Mucosa of stomach (tissue), 1 donor: ENCODE measurements around the gene CNTFR.
"Not testable (repeated sequence)": the region's sequence is repeated elsewhere in the genome, so short reads cannot be mapped to it uniquely, and the experiment has no call there.

Experiments
- H3K27me3 ChIP-seq: one replicate; pipeline ENCODE4 v1.7.0; 2013; ENCODE audit warnings: mild to moderate bottlenecking, low read length; ENCODE audit not compliant: control insufficient read depth, insufficient read depth
- H3K36me3 ChIP-seq: one replicate; pipeline ENCODE4 v1.7.0; 2013; ENCODE audit warnings: low read length; ENCODE audit not compliant: control insufficient read depth, insufficient read depth
- H3K4me1 ChIP-seq: one replicate; pipeline ENCODE4 v1.7.0; 2013; ENCODE audit warnings: mild to moderate bottlenecking, low read length; ENCODE audit not compliant: control insufficient read depth, insufficient read depth
- H3K4me3 ChIP-seq: one replicate; pipeline ENCODE4 v1.7.0; 2013; ENCODE audit warnings: low read length
- H3K9ac ChIP-seq: one replicate; pipeline ENCODE4 v1.7.0; 2013; ENCODE audit warnings: mild to moderate bottlenecking, low read length, moderate library complexity
- H3K9me3 ChIP-seq: one replicate; pipeline ENCODE4 v1.7.0; 2013; ENCODE audit warnings: mild to moderate bottlenecking, low read length, moderate library complexity; ENCODE audit not compliant: control insufficient read depth
- donor health status: Pancreatic carcinoma.

CNTFR gene

DNA sequence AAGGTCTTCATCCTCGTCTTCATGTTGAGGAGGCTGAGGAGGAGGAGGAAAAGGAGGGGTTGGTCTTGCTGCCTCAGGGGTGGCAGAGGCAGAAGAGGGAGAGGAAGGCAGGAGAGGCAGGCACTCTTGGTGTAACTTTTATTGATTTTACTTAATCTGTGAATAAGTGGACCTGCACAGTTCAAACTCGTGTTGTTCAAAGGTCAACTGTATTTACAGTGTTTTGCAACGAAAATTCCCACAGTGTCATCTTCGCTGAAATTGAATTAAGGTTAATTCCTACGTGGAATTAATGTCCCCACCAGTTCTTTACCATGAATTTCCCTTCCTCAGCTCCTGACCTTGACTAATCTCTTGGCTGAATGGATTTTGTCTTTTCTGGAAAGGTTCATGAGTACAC, 45.5 kb downstream of the CNTFR start:
- H3K36me3 ChIP-seq, result no peaks in the 10 kb centered on the region
- H3K4me1 ChIP-seq, result no peaks in the 10 kb centered on the region
- H3K9ac ChIP-seq, result no peak overlapping the region
- H3K4me3 ChIP-seq, result no peak overlapping the region
- peaks cover 16% of the 10 kb centered on the region for H3K27me3 ChIP-seq
- no peaks in the 10 kb centered on the region for H3K9me3 ChIP-seq

- no peak overlapping the region for H3K4me3 ChIP-seq
- no peak overlapping the region for H3K9ac ChIP-seq
- no peaks in the 10 kb centered on the region for H3K36me3 ChIP-seq
- no peaks in the 10 kb centered on the region for H3K9me3 ChIP-seq
- no peaks in the 10 kb centered on the region for H3K4me1 ChIP-seq
- H3K27me3 ChIP-seq, result peaks cover 1% of the 10 kb centered on the region
Observed at GRCh38 chr9:34541540-34541939, 48.0 kb downstream of the CNTFR start.

- Histone ChIP-seq H3K4me3 (no peak overlapping the region), H3K4me1 (no peaks in the 10 kb centered on the region), H3K27me3 (peaks cover 3% of the 10 kb centered on the region), H3K9ac (no peak overlapping the region), H3K36me3 (no peaks in the 10 kb centered on the region), H3K9me3 (no peaks in the 10 kb centered on the region)
Observed at GRCh38 chr9:34540827-34541226, 48.7 kb downstream of the CNTFR start.

DNA sequence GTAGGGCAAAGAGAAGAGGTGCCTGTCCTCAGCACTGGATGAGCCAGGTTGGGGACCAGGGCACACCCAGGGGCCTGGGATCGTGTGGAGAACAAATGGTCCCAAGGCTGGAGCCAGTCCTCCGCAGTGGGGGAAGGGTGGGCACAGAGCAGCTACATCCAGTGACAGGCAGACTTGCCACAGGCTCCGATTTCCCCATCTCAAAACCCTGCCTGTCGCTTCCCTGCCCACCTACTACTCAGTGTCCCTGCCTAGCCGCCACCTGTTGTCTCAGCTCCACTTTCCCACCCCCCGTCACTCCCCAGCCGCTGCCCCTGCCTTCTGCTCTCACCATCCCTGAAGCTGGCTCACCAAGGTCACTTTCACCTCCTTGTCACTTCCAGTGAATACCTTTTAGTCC, 52.8 kb downstream of the CNTFR start:
- H3K27me3 ChIP-seq, result peaks cover 3% of the 10 kb centered on the region

DNA sequence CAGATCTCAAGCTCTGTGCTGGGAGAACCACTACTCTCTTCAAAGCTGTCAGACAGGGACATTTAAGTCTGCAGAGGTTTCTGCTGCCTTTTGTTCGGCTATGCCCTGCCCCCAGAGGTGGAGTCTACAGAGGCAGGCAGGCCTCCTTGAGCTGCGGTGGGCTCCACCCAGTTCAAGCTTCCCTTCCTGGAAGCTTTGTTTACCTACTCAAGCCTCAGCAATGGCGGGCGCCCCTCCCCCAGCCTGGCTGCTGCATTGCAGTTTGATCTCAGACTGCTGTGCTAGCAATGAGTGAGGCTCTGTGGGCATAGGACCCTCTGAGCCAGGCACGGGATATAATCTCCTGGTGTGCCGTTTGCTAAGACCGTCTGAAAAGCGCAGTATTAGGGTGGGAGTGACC, 57.5 kb downstream of the CNTFR start:
- H3K9ac ChIP-seq, H3K9me3 ChIP-seq, H3K27me3 ChIP-seq, H3K36me3 ChIP-seq, H3K4me3 ChIP-seq, H3K4me1 ChIP-seq: not testable (repeated sequence)

More for the DNA sequence above, 52.8 kb downstream of the CNTFR start:
- Histone ChIP-seq H3K4me3 (no peak overlapping the region), H3K4me1 (no peaks in the 10 kb centered on the region), H3K36me3 (no peaks in the 10 kb centered on the region), H3K9ac (no peak overlapping the region), H3K9me3 (no peaks in the 10 kb centered on the region)

GRCh38 chr9:34526026-34526425, 63.5 kb downstream of the CNTFR start:
- Histone ChIP-seq H3K36me3 (no peaks in the 10 kb centered on the region), H3K9ac (no peak overlapping the region), H3K4me3 (no peak overlapping the region), H3K27me3 (peaks cover 21% of the 10 kb centered on the region), H3K9me3 (no peaks in the 10 kb centered on the region), H3K4me1 (peaks cover 11% of the 10 kb centered on the region)

DNA sequence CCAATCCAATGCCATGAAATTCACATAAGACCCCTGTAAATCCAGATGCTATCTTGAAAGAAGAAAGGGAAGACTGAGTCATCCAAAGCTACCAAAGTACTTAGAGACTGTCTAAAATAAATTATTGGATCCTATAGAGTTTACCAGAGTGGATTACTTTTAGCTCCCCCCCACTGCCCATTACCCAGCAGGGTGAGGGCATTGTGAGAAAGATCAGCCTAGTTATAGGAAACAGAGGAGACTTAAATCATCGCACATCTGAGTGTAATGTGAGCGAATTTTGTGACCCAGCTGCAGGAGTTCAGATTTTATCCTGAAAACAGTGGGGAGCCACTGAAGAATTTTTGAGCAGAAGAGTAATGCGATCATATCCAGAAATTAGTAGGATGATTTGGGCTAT, 65.2 kb downstream of the CNTFR start:
- H3K36me3 ChIP-seq, result no peaks in the 10 kb centered on the region
- H3K27me3 ChIP-seq, result peaks cover 21% of the 10 kb centered on the region
- no peaks in the 10 kb centered on the region for H3K9me3 ChIP-seq
- no peak overlapping the region for H3K4me3 ChIP-seq
- H3K4me1 ChIP-seq, result peaks cover 11% of the 10 kb centered on the region
- no peak overlapping the region for H3K9ac ChIP-seq

GRCh38 chr9:34522971-34523797, 66.3 kb downstream of the CNTFR start, which contains the start of gene ENHO:
TSS of gene ENHO (minus strand) at chr9:34522990. CDS start at chr9:34521695, 1,295 bp downstream.
- no peak within 1 kb of the TSS for H3K4me3 ChIP-seq
- H3K27me3 ChIP-seq, result peaks cover 21% of the 10 kb centered on the region
- H3K4me1 ChIP-seq, result peaks cover 11% of the 10 kb centered on the region
- peak within 1 kb of the TSS; percentile 52 for H3K9ac ChIP-seq
- H3K36me3 ChIP-seq, result no peaks in the 10 kb centered on the region
- no peaks in the 10 kb centered on the region for H3K9me3 ChIP-seq

- Histone ChIP-seq H3K4me1 (peaks cover 11% of the 10 kb centered on the region), H3K4me3 (no peak overlapping the region), H3K9ac (peak overlapping the region; percentile 50), H3K9me3 (no peaks in the 10 kb centered on the region), H3K36me3 (no peaks in the 10 kb centered on the region), H3K27me3 (peaks cover 21% of the 10 kb centered on the region)
Observed at GRCh38 chr9:34522091-34522887, 67.2 kb downstream of the CNTFR start.

- Histone ChIP-seq H3K36me3 (no peaks in the 10 kb centered on the region), H3K4me1 (peaks cover 11% of the 10 kb centered on the region), H3K4me3 (no peak overlapping the region), H3K9me3 (no peaks in the 10 kb centered on the region), H3K9ac (no peak overlapping the region), H3K27me3 (peaks cover 21% of the 10 kb centered on the region)
Observed at GRCh38 chr9:34521406-34522045, 68.0 kb downstream of the CNTFR start.

GRCh38 chr9:34520505-34521385, 68.8 kb downstream of the CNTFR start:
- H3K4me1 ChIP-seq, result peaks cover 11% of the 10 kb centered on the region
- H3K36me3 ChIP-seq, result no peaks in the 10 kb centered on the region
- peaks cover 21% of the 10 kb centered on the region for H3K27me3 ChIP-seq
- no peaks in the 10 kb centered on the region for H3K9me3 ChIP-seq
- no peak overlapping the region for H3K9ac ChIP-seq
- H3K4me3 ChIP-seq, result no peak overlapping the region
